Effector memory CD8-positive, alpha-beta T cell (primary cell): ENCODE data around the gene ZCCHC3.

Experiments used
- ATAC-seq: fragments of 150-1000 bp; cut with Tn5 transposase; replicated peaks from 2 replicates; pipeline ENCODE4 v1.10.0; 2021; ENCODE audit warnings: mild to moderate bottlenecking, moderate library complexity
- DNase-seq, 3 experiments: peaks; one replicate each; pipeline ENCODE4 v3.0.0; 2021
- H3K27ac Mint-ChIP-seq, 2 donors: one replicate each; pipeline ENCODE4 v1.8.0; 2022; ENCODE audit warnings: mild to moderate bottlenecking in 2 of 2, mixed read lengths in 2 of 2, moderate library complexity in 2 of 2
- H3K27me3 Mint-ChIP-seq, 2 donors: one replicate each; pipeline ENCODE4 v1.8.0; 2022; ENCODE audit warnings: mixed read lengths in 2 of 2
- H3K36me3 Mint-ChIP-seq: one replicate; pipeline ENCODE4 v1.8.0; 2022; ENCODE audit warnings: mild to moderate bottlenecking, moderate library complexity, mixed read lengths; ENCODE audit not compliant: insufficient read depth
- H3K4me1 Mint-ChIP-seq, 2 donors: one replicate each; pipeline ENCODE4 v1.8.0; 2022; ENCODE audit warnings: low read depth in 2 of 2, mixed read lengths in 2 of 2
- H3K4me3 Mint-ChIP-seq, 2 donors: one replicate each; pipeline ENCODE4 v1.8.0; 2022; ENCODE audit warnings: mild to moderate bottlenecking in 2 of 2, mixed read lengths in 2 of 2, moderate library complexity in 2 of 2
- H3K9me3 Mint-ChIP-seq, 2 donors: one replicate each; pipeline ENCODE4 v1.8.0; 2022; ENCODE audit warnings: mixed read lengths in 2 of 2

The ZCCHC3 gene

GRCh38 chr20:312067-312466 is 14.7 kb downstream of the ZCCHC3 start:
- ATAC-seq (no peak), DNase-seq (no peak)
- H3K9me3 Mint-ChIP-seq: no peaks in the 10 kb centered on the region
- H3K4me1 Mint-ChIP-seq: peaks cover 6 to 7% of the 10 kb centered on the region in 2 donors
- peaks cover 3% of the 10 kb centered on the region for H3K36me3 Mint-ChIP-seq
- H3K4me3 Mint-ChIP-seq: no peak overlapping the region
- H3K27me3 Mint-ChIP-seq: no peaks in the 10 kb centered on the region
- H3K27ac Mint-ChIP-seq: no peak overlapping the region

- no peaks in the 10 kb centered on the region for H3K9me3 Mint-ChIP-seq
- H3K27ac Mint-ChIP-seq: no peak overlapping the region
- no peak for ATAC-seq
Observed at GRCh38 chr20:312866-313265, 15.5 kb downstream of the ZCCHC3 start.

GRCh38 chr20:313402-313801 is 16.0 kb downstream of the ZCCHC3 start:
- Mint-ChIP-seq H3K4me3 (no peak overlapping the region), H3K4me1 (peaks cover 6 to 7% of the 10 kb centered on the region in 2 donors), H3K36me3 (peaks cover 3% of the 10 kb centered on the region), H3K27me3 (no peaks in the 10 kb centered on the region), H3K27ac (no peak overlapping the region), H3K9me3 (no peaks in the 10 kb centered on the region)
- ATAC-seq: no peak
- no peak for DNase-seq

More at GRCh38 chr20:312866-313265, 15.5 kb downstream of the ZCCHC3 start:
- H3K27me3 Mint-ChIP-seq: no peaks in the 10 kb centered on the region
- peaks cover 6 to 7% of the 10 kb centered on the region in 2 donors for H3K4me1 Mint-ChIP-seq
- DNase-seq: no peak
- peaks cover 3% of the 10 kb centered on the region for H3K36me3 Mint-ChIP-seq
- H3K4me3 Mint-ChIP-seq: no peak overlapping the region

- Mint-ChIP-seq H3K4me3 (no peak overlapping the region), H3K27me3 (no peaks in the 10 kb centered on the region), H3K9me3 (no peaks in the 10 kb centered on the region), H3K4me1 (peaks cover 6 to 7% of the 10 kb centered on the region in 2 donors), H3K36me3 (peaks cover 8% of the 10 kb centered on the region), H3K27ac (no peak overlapping the region)
- DNase-seq: no peak
- ATAC-seq: no peak
Observed at GRCh38 chr20:313948-314347, 16.6 kb downstream of the ZCCHC3 start.

GRCh38 chr20:316316-317068 is 19.1 kb downstream of the ZCCHC3 start:
- Mint-ChIP-seq H3K27ac (no peak overlapping the region), H3K9me3 (no peaks in the 10 kb centered on the region), H3K4me3 (no peak overlapping the region), H3K4me1 (no peaks in the 10 kb centered on the region), H3K27me3 (no peaks in the 10 kb centered on the region), H3K36me3 (peaks cover 4% of the 10 kb centered on the region)
- DNase-seq: no peak
- ATAC-seq: no peak

- Mint-ChIP-seq H3K4me3 (peak overlapping the region; percentile 89 to 92), H3K36me3 (peaks cover 18% of the 10 kb centered on the region), H3K27ac (peak overlapping the region; percentile 72 to 84), H3K4me1 (peaks cover 3 to 6% of the 10 kb centered on the region in 2 donors), H3K27me3 (no peaks in the 10 kb centered on the region), H3K9me3 (no peaks in the 10 kb centered on the region)
- ATAC-seq (peak; percentile 69), DNase-seq (peak; percentile 87 to 89 (median 88))
Observed at GRCh38 chr20:324177-325044, 27.0 kb downstream of the ZCCHC3 start.

- Mint-ChIP-seq H3K9me3 (no peaks in the 10 kb centered on the region), H3K27ac (peak within 1 kb of the TSS; percentile 72 to 84), H3K4me1 (peaks cover 6 to 7% of the 10 kb centered on the region in 2 donors), H3K4me3 (peak within 1 kb of the TSS; percentile 89 to 92), H3K36me3 (peaks cover 21% of the 10 kb centered on the region), H3K27me3 (no peaks in the 10 kb centered on the region)
- DNase-seq (peak; percentile 97), ATAC-seq (peak; percentile 78)
Observed at GRCh38 chr20:325045-325888, 27.9 kb downstream of the ZCCHC3 start, which contains the start of gene SOX12. TSS of gene SOX12 (plus strand) at chr20:325552. CDS start at chr20:325925, 373 bp downstream.

GRCh38 chr20:325889-326644 is 28.7 kb downstream of the ZCCHC3 start:
- H3K4me3 Mint-ChIP-seq: peak overlapping the region; percentile 78 to 80
- no peaks in the 10 kb centered on the region for H3K9me3 Mint-ChIP-seq
- no peaks in the 10 kb centered on the region for H3K27me3 Mint-ChIP-seq
- ATAC-seq (no peak), DNase-seq (peak; percentile 21 to 35 (median 31))
- H3K36me3 Mint-ChIP-seq: peaks cover 22% of the 10 kb centered on the region
- no peak overlapping the region for H3K27ac Mint-ChIP-seq
- H3K4me1 Mint-ChIP-seq: peaks cover 9% of the 10 kb centered on the region in 2 donors

- DNase-seq (peak in 1 of 3 experiments; percentile 26), ATAC-seq (no peak)
- peaks cover 22% of the 10 kb centered on the region for H3K36me3 Mint-ChIP-seq
- H3K4me3 Mint-ChIP-seq: peak overlapping the region; percentile 78 to 80
- H3K4me1 Mint-ChIP-seq: peaks cover 9% of the 10 kb centered on the region in 2 donors
- H3K9me3 Mint-ChIP-seq: no peaks in the 10 kb centered on the region
- H3K27ac Mint-ChIP-seq: peak overlapping the region in 1 of 2 donors; percentile 77
- no peaks in the 10 kb centered on the region for H3K27me3 Mint-ChIP-seq
Observed at GRCh38 chr20:326645-327185, 29.3 kb downstream of the ZCCHC3 start.

GRCh38 chr20:327186-328026 is 30.0 kb downstream of the ZCCHC3 start:
- peaks cover 9% of the 10 kb centered on the region in 2 donors for H3K4me1 Mint-ChIP-seq
- no peaks in the 10 kb centered on the region for H3K9me3 Mint-ChIP-seq
- peak overlapping the region in 1 of 2 donors; percentile 77 for H3K27ac Mint-ChIP-seq
- H3K27me3 Mint-ChIP-seq: no peaks in the 10 kb centered on the region
- ATAC-seq: no peak
- peaks cover 22% of the 10 kb centered on the region for H3K36me3 Mint-ChIP-seq
- DNase-seq: peak; percentile 46 to 56 (median 51)
- peak overlapping the region; percentile 78 to 80 for H3K4me3 Mint-ChIP-seq

- Mint-ChIP-seq H3K27ac (peak overlapping the region; percentile 10 to 22), H3K27me3 (no peaks in the 10 kb centered on the region), H3K36me3 (peaks cover 22% of the 10 kb centered on the region), H3K9me3 (no peaks in the 10 kb centered on the region), H3K4me3 (peak overlapping the region; percentile 78 to 80), H3K4me1 (peaks cover 9% of the 10 kb centered on the region in 2 donors)
- DNase-seq: no peak
- no peak for ATAC-seq
Observed at GRCh38 chr20:328027-328974, 30.9 kb downstream of the ZCCHC3 start.
